Gastrocnemius medialis (tissue), 4 donors: ENCODE results near the gene ADD3.

Source experiments
- POLR2A ChIP-seq, 2 donors: fragments of 450-650 bp; IDR thresholded peaks; one replicate each; pipeline ENCODE4 v1.6.1; 2017; ENCODE audit warnings: antibody characterized with exemption in 2 of 2, mild to moderate bottlenecking in 2 of 2, moderate library complexity in 2 of 2
- TF ChIP-seq, protein P1 (sequence below), 5 experiments: fragments of 450-650 bp in 3 of 5; fragments of 200-600 bp in 2 of 5; sonication (generic) in 2 of 5; IDR thresholded peaks in 4 of 5; conservative IDR thresholded peaks in 1 of 5; 1 replicate in 4 of 5; 2 replicates in 1 of 5; pipeline ENCODE4 v1.5.1; 2016 to 2019; ENCODE audit warnings: antibody characterized with exemption in 5 of 5, mild to moderate bottlenecking in 3 of 5, moderate library complexity in 3 of 5

DNA sequence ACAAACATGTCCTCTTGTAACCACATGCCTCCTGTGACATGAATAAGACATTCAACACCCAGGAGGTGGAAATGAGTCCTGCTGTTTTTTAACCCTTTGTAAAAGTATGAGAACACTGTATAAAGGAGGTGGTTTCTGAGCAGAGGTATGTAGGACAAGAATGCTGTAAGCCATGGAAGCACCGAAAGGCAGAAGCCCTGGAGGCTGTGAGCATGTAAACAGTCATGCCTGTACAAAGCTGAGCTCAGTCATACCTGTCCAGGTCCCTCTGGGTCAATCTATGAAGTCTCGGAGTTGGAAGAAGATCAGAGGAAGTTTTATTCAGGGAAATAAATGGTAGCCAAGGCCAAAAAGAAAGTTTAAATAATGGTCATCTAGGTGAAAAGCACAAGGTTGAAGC is 49.7 kb upstream of the ADD3 start:
- TF ChIP-seq, protein P1, sequence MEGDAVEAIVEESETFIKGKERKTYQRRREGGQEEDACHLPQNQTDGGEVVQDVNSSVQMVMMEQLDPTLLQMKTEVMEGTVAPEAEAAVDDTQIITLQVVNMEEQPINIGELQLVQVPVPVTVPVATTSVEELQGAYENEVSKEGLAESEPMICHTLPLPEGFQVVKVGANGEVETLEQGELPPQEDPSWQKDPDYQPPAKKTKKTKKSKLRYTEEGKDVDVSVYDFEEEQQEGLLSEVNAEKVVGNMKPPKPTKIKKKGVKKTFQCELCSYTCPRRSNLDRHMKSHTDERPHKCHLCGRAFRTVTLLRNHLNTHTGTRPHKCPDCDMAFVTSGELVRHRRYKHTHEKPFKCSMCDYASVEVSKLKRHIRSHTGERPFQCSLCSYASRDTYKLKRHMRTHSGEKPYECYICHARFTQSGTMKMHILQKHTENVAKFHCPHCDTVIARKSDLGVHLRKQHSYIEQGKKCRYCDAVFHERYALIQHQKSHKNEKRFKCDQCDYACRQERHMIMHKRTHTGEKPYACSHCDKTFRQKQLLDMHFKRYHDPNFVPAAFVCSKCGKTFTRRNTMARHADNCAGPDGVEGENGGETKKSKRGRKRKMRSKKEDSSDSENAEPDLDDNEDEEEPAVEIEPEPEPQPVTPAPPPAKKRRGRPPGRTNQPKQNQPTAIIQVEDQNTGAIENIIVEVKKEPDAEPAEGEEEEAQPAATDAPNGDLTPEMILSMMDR (IDR thresholded peaks at IDR 0.05 in 4 of 5, conservative IDR thresholded peaks at IDR 0.05 in 1 of 5) = no peak
- TF ChIP-seq POLR2A (IDR thresholded peaks at IDR 0.05) = no peak
